ENCODE data around the gene SUPT6H.

Gene SUPT6H

GRCh38 chr17:28700830-28701492, 39.0 kb downstream of the SUPT6H start (continued):
- TF ChIP-seq TCF4 (CRISPR knock-in tag; IDR thresholded peaks at IDR 0.05; ENCODE audit: borderline replicate concordance): no peak
- TF ChIP-seq ISL1 (CRISPR knock-in tag; IDR thresholded peaks at IDR 0.05): no peak

GRCh38 chr17:28702026-28702751, 40.2 kb downstream of the SUPT6H start:
- ATAC-seq: no peak
- TF ChIP-seq BACH2 (CRISPR knock-in tag; IDR thresholded peaks at IDR 0.05; ENCODE audit: borderline replicate concordance) (no peak), ZNF8 (CRISPR knock-in tag; IDR thresholded peaks at IDR 0.05) (no peak), POU6F1 (CRISPR knock-in tag; IDR thresholded peaks at IDR 0.05; ENCODE audit: borderline replicate concordance, low read depth) (no peak), ZFP30 (CRISPR knock-in tag; IDR thresholded peaks at IDR 0.05) (no peak), TSHZ2 (CRISPR knock-in tag; IDR thresholded peaks at IDR 0.05) (no peak), OSR1 (CRISPR knock-in tag; IDR thresholded peaks at IDR 0.05) (no peak), GLIS3 (CRISPR knock-in tag; IDR thresholded peaks at IDR 0.05) (no peak), ESRRG (CRISPR knock-in tag; IDR thresholded peaks at IDR 0.05) (no peak), ISL1 (CRISPR knock-in tag; IDR thresholded peaks at IDR 0.05) (no peak)

- no peak for ATAC-seq
- no peak for TF ChIP-seq ESRRG (CRISPR knock-in tag; IDR thresholded peaks at IDR 0.05)
Observed at GRCh38 chr17:28702752-28703150, 40.7 kb downstream of the SUPT6H start.

- no peak for ATAC-seq
- TF ChIP-seq OSR1 (CRISPR knock-in tag; IDR thresholded peaks at IDR 0.05): no peak
- no peak for TF ChIP-seq PATZ1 (CRISPR knock-in tag; IDR thresholded peaks at IDR 0.05; ENCODE audit: borderline replicate concordance)
- no peak for TF ChIP-seq ZFP30 (CRISPR knock-in tag; IDR thresholded peaks at IDR 0.05)
- no peak for TF ChIP-seq SNAI2 (CRISPR knock-in tag; IDR thresholded peaks at IDR 0.05)
- no peak for TF ChIP-seq ARNTL (CRISPR knock-in tag; IDR thresholded peaks at IDR 0.05; ENCODE audit: borderline replicate concordance, low read depth)
- TF ChIP-seq BACH2 (CRISPR knock-in tag; IDR thresholded peaks at IDR 0.05; ENCODE audit: borderline replicate concordance): no peak
- no peak for TF ChIP-seq ZFP3 (CRISPR knock-in tag; IDR thresholded peaks at IDR 0.05)
- no peak for TF ChIP-seq ZC3H10 (CRISPR knock-in tag; IDR thresholded peaks at IDR 0.05)
- no peak for TF ChIP-seq CSRNP3 (CRISPR knock-in tag; IDR thresholded peaks at IDR 0.05)
- TF ChIP-seq CSDC2 (CRISPR knock-in tag; IDR thresholded peaks at IDR 0.05): no peak
- TF ChIP-seq ZNF8 (CRISPR knock-in tag; IDR thresholded peaks at IDR 0.05): no peak
- TF ChIP-seq TCF4 (CRISPR knock-in tag; IDR thresholded peaks at IDR 0.05; ENCODE audit: borderline replicate concordance): no peak
- TF ChIP-seq CREB5 (CRISPR knock-in tag; IDR thresholded peaks at IDR 0.05; ENCODE audit: low read depth): no peak
- TF ChIP-seq RARB (CRISPR knock-in tag; IDR thresholded peaks at IDR 0.05): no peak
Observed at GRCh38 chr17:28703552-28704218, 41.7 kb downstream of the SUPT6H start.
